ENCODE measurements around the gene C1orf167.

Gene C1orf167

GRCh38 chr1:11813021-11813420, 51.0 kb downstream of the C1orf167 start:
- H3K27ac ChIP-seq (ENCODE audit: insufficient read depth, low read depth, low read length, poor library complexity, severe bottlenecking): no peak overlapping the region
- H3K9me3 ChIP-seq (ENCODE audit: control insufficient read depth, low read length): no peaks in the 10 kb centered on the region
- no peaks in the 10 kb centered on the region for H3K4me1 ChIP-seq (ENCODE audit: control insufficient read depth, insufficient read depth, low read length)
- no peaks in the 10 kb centered on the region for H3K27me3 ChIP-seq (ENCODE audit: control insufficient read depth, insufficient read depth, low read length, poor library complexity, severe bottlenecking)
- 85 to 95% methylated on average over 4 to 5 of the region's 5 CpGs for WGBS, 2 experiments
- H3K4me3 ChIP-seq (ENCODE audit: insufficient read depth, low read depth, low read length): no peak overlapping the region
- peaks cover 33% of the 10 kb centered on the region for H3K36me3 ChIP-seq (ENCODE audit: control insufficient read depth, insufficient read depth, low read length)

- Histone ChIP-seq H3K4me3 (ENCODE audit: insufficient read depth, low read depth, low read length) (no peak overlapping the region), H3K4me1 (ENCODE audit: control insufficient read depth, insufficient read depth, low read length) (no peaks in the 10 kb centered on the region), H3K9me3 (ENCODE audit: control insufficient read depth, low read length) (no peaks in the 10 kb centered on the region), H3K36me3 (ENCODE audit: control insufficient read depth, insufficient read depth, low read length) (peaks cover 33% of the 10 kb centered on the region), H3K27me3 (ENCODE audit: control insufficient read depth, insufficient read depth, low read length, poor library complexity, severe bottlenecking) (no peaks in the 10 kb centered on the region), H3K27ac (ENCODE audit: insufficient read depth, low read depth, low read length, poor library complexity, severe bottlenecking) (no peak overlapping the region)
- 97% methylated on average over 12 of the region's 12 CpGs for WGBS, 2 experiments
These were observed 55.2 kb downstream of the C1orf167 start for GRCh38 chr1:11817192-11817591.

- Histone ChIP-seq H3K4me3 (ENCODE audit: insufficient read depth, low read depth, low read length) (no peak overlapping the region), H3K9me3 (ENCODE audit: control insufficient read depth, low read length) (no peaks in the 10 kb centered on the region), H3K4me1 (ENCODE audit: control insufficient read depth, insufficient read depth, low read length) (no peaks in the 10 kb centered on the region), H3K27me3 (ENCODE audit: control insufficient read depth, insufficient read depth, low read length, poor library complexity, severe bottlenecking) (no peaks in the 10 kb centered on the region), H3K27ac (ENCODE audit: insufficient read depth, low read depth, low read length, poor library complexity, severe bottlenecking) (no peak overlapping the region), H3K36me3 (ENCODE audit: control insufficient read depth, insufficient read depth, low read length) (peaks cover 28% of the 10 kb centered on the region)
- WGBS, 2 experiments: 88 to 96% methylated on average over 2 to 3 of the region's 3 CpGs
These were observed 60.1 kb downstream of the C1orf167 start for GRCh38 chr1:11822091-11822490.

GRCh38 chr1:11823366-11824137, 61.6 kb downstream of the C1orf167 start:
- Histone ChIP-seq H3K27me3 (ENCODE audit: control insufficient read depth, insufficient read depth, low read length, poor library complexity, severe bottlenecking) (no peaks in the 10 kb centered on the region), H3K9me3 (ENCODE audit: control insufficient read depth, low read length) (no peaks in the 10 kb centered on the region), H3K4me1 (ENCODE audit: control insufficient read depth, insufficient read depth, low read length) (no peaks in the 10 kb centered on the region), H3K27ac (ENCODE audit: insufficient read depth, low read depth, low read length, poor library complexity, severe bottlenecking) (no peak overlapping the region), H3K4me3 (ENCODE audit: insufficient read depth, low read depth, low read length) (no peak overlapping the region), H3K36me3 (ENCODE audit: control insufficient read depth, insufficient read depth, low read length) (peaks cover 31% of the 10 kb centered on the region)
- WGBS, 2 experiments: 96% methylated on average over 17 of the region's 17 CpGs

GRCh38 chr1:11825131-11825530, 63.1 kb downstream of the C1orf167 start:
- Histone ChIP-seq H3K4me3 (ENCODE audit: insufficient read depth, low read depth, low read length) (no peak overlapping the region), H3K27ac (ENCODE audit: insufficient read depth, low read depth, low read length, poor library complexity, severe bottlenecking) (no peak overlapping the region), H3K9me3 (ENCODE audit: control insufficient read depth, low read length) (no peaks in the 10 kb centered on the region), H3K36me3 (ENCODE audit: control insufficient read depth, insufficient read depth, low read length) (peaks cover 41% of the 10 kb centered on the region), H3K4me1 (ENCODE audit: control insufficient read depth, insufficient read depth, low read length) (no peaks in the 10 kb centered on the region), H3K27me3 (ENCODE audit: control insufficient read depth, insufficient read depth, low read length, poor library complexity, severe bottlenecking) (no peaks in the 10 kb centered on the region)
- 94 to 95% methylated on average over 7 of the region's 7 CpGs for WGBS, 2 experiments

GRCh38 chr1:11826946-11827345, 65.0 kb downstream of the C1orf167 start:
- Histone ChIP-seq H3K27ac (ENCODE audit: insufficient read depth, low read depth, low read length, poor library complexity, severe bottlenecking) (no peak overlapping the region), H3K36me3 (ENCODE audit: control insufficient read depth, insufficient read depth, low read length) (peaks cover 50% of the 10 kb centered on the region), H3K27me3 (ENCODE audit: control insufficient read depth, insufficient read depth, low read length, poor library complexity, severe bottlenecking) (no peaks in the 10 kb centered on the region), H3K4me1 (ENCODE audit: control insufficient read depth, insufficient read depth, low read length) (no peaks in the 10 kb centered on the region), H3K9me3 (ENCODE audit: control insufficient read depth, low read length) (no peaks in the 10 kb centered on the region), H3K4me3 (ENCODE audit: insufficient read depth, low read depth, low read length) (no peak overlapping the region)
- 98% methylated on average over 9 of the region's 9 CpGs for WGBS, 2 experiments

- Histone ChIP-seq H3K27me3 (ENCODE audit: control insufficient read depth, insufficient read depth, low read length, poor library complexity, severe bottlenecking) (no peaks in the 10 kb centered on the region), H3K36me3 (ENCODE audit: control insufficient read depth, insufficient read depth, low read length) (peaks cover 45% of the 10 kb centered on the region), H3K9me3 (ENCODE audit: control insufficient read depth, low read length) (no peaks in the 10 kb centered on the region), H3K27ac (ENCODE audit: insufficient read depth, low read depth, low read length, poor library complexity, severe bottlenecking) (no peak overlapping the region), H3K4me1 (ENCODE audit: control insufficient read depth, insufficient read depth, low read length) (no peaks in the 10 kb centered on the region), H3K4me3 (ENCODE audit: insufficient read depth, low read depth, low read length) (no peak overlapping the region)
- 95% methylated on average over 19 of the region's 19 CpGs for WGBS, 2 experiments
These were observed 66.5 kb downstream of the C1orf167 start for GRCh38 chr1:11828511-11828910.

- H3K36me3 ChIP-seq (ENCODE audit: control insufficient read depth, insufficient read depth, low read length): peaks cover 65% of the 10 kb centered on the region
- H3K4me3 ChIP-seq (ENCODE audit: insufficient read depth, low read depth, low read length): no peak overlapping the region
- WGBS, 2 experiments: 95 to 96% methylated on average over 9 of the region's 9 CpGs
- H3K27me3 ChIP-seq (ENCODE audit: control insufficient read depth, insufficient read depth, low read length, poor library complexity, severe bottlenecking): no peaks in the 10 kb centered on the region
- no peaks in the 10 kb centered on the region for H3K4me1 ChIP-seq (ENCODE audit: control insufficient read depth, insufficient read depth, low read length)
- no peaks in the 10 kb centered on the region for H3K9me3 ChIP-seq (ENCODE audit: control insufficient read depth, low read length)
- H3K27ac ChIP-seq (ENCODE audit: insufficient read depth, low read depth, low read length, poor library complexity, severe bottlenecking): no peak overlapping the region
These were observed 70.1 kb downstream of the C1orf167 start for GRCh38 chr1:11831945-11832725.

GRCh38 chr1:11833497-11833896, 71.5 kb downstream of the C1orf167 start:
- no peaks in the 10 kb centered on the region for H3K27me3 ChIP-seq (ENCODE audit: control insufficient read depth, insufficient read depth, low read length, poor library complexity, severe bottlenecking)
- H3K36me3 ChIP-seq (ENCODE audit: control insufficient read depth, insufficient read depth, low read length): peaks cover 58% of the 10 kb centered on the region
- H3K27ac ChIP-seq (ENCODE audit: insufficient read depth, low read depth, low read length, poor library complexity, severe bottlenecking): no peak overlapping the region
- WGBS, 2 experiments: 94 to 97% methylated on average over 8 of the region's 8 CpGs
- no peak overlapping the region for H3K4me3 ChIP-seq (ENCODE audit: insufficient read depth, low read depth, low read length)
- no peaks in the 10 kb centered on the region for H3K4me1 ChIP-seq (ENCODE audit: control insufficient read depth, insufficient read depth, low read length)
- H3K9me3 ChIP-seq (ENCODE audit: control insufficient read depth, low read length): no peaks in the 10 kb centered on the region

- no peak overlapping the region for H3K27ac ChIP-seq (ENCODE audit: insufficient read depth, low read depth, low read length, poor library complexity, severe bottlenecking)
- no peaks in the 10 kb centered on the region for H3K27me3 ChIP-seq (ENCODE audit: control insufficient read depth, insufficient read depth, low read length, poor library complexity, severe bottlenecking)
- no peak overlapping the region for H3K4me3 ChIP-seq (ENCODE audit: insufficient read depth, low read depth, low read length)
- H3K36me3 ChIP-seq (ENCODE audit: control insufficient read depth, insufficient read depth, low read length): peaks cover 54% of the 10 kb centered on the region
- WGBS, 2 experiments: 91 to 94% methylated on average over 13 of the region's 13 CpGs
- H3K9me3 ChIP-seq (ENCODE audit: control insufficient read depth, low read length): no peaks in the 10 kb centered on the region
- no peaks in the 10 kb centered on the region for H3K4me1 ChIP-seq (ENCODE audit: control insufficient read depth, insufficient read depth, low read length)
These were observed 71.9 kb downstream of the C1orf167 start for GRCh38 chr1:11833900-11834299.
